Esophagus (tissue), 2 donors: ENCODE data around the gene APPL2. TPM values are rescaled to one million over a fixed set of nuclear protein-coding genes. Genes with fewer than 3 reads are reported as not detected.

ENCODE experiments used
- H3K27ac ChIP-seq, 2 donors: one replicate each; pipeline ENCODE4 v1.5.1; 2013; ENCODE audit warnings: low read depth in 2 of 2, mild to moderate bottlenecking in 2 of 2, inconsistent platforms in 1 of 2, low read length in 1 of 2, moderate library complexity in 1 of 2
- H3K27me3 ChIP-seq, 2 donors: one replicate each; pipeline ENCODE4 v1.6.1; 2013; ENCODE audit warnings: low read length in 2 of 2, control low read depth in 1 of 2, mild to moderate bottlenecking in 1 of 2; ENCODE audit not compliant: insufficient read depth in 2 of 2, control insufficient read depth in 1 of 2
- H3K36me3 ChIP-seq, 2 donors: one replicate each; pipeline ENCODE4 v1.6.1; 2013; ENCODE audit warnings: low read length in 1 of 2; ENCODE audit not compliant: control insufficient read depth in 2 of 2, insufficient read depth in 2 of 2
- H3K4me1 ChIP-seq, 2 donors: one replicate each; pipeline ENCODE4 v1.6.1; 2013; ENCODE audit warnings: low read length in 1 of 2; ENCODE audit not compliant: control insufficient read depth in 2 of 2, insufficient read depth in 2 of 2
- H3K4me3 ChIP-seq, 2 donors: one replicate each; pipeline ENCODE4 v1.5.1; 2013; ENCODE audit warnings: low read length in 2 of 2, mild to moderate bottlenecking in 2 of 2, low read depth in 1 of 2, moderate library complexity in 1 of 2
- H3K9me3 ChIP-seq, 2 donors: one replicate each; pipeline ENCODE4 v1.6.1; 2013; ENCODE audit warnings: mild to moderate bottlenecking in 2 of 2, low read depth in 1 of 2, low read length in 1 of 2, moderate library complexity in 1 of 2; ENCODE audit not compliant: control insufficient read depth in 2 of 2, insufficient read depth in 1 of 2
- WGBS, 2 donors: extraction: QIAGEN DNeasy Blood & Tissue Kit; methylation state at CpG; one replicate each; pipeline ENCODE4 v1.1.7; 2013; 5-methylcytosine and 5-hydroxymethylcytosine counted together
- polyA plus RNA-seq, 2 donors: library from polyadenylated mRNA; stranded (reverse); fragments of 200-250 nt; gene quantifications; one replicate each; pipeline ENCODE4 v1.2.3, GENCODE V29; 2013
- donor health status: healthy with polysubstance abuse.
- donor health status: Bipolar disorder and iron deficiency.

Gene APPL2
- polyA plus RNA-seq, 2 donors, result 15.0 to 16.3 TPM

GRCh38 chr12:105226219-105226618 lies 9.8 kb downstream of the APPL2 start:
- H3K4me3 ChIP-seq, result no peak overlapping the region
- H3K36me3 ChIP-seq, result peaks cover 3 to 17% of the 10 kb centered on the region in 2 donors
- H3K4me1 ChIP-seq, result peaks cover 0 to 5% of the 10 kb centered on the region in 2 donors
- H3K9me3 ChIP-seq, result no peaks in the 10 kb centered on the region
- no peaks in the 10 kb centered on the region for H3K27me3 ChIP-seq
- H3K27ac ChIP-seq, result no peak overlapping the region
- 45 to 53% methylated on average over 8 of the region's 8 CpGs for WGBS, 2 donors

DNA sequence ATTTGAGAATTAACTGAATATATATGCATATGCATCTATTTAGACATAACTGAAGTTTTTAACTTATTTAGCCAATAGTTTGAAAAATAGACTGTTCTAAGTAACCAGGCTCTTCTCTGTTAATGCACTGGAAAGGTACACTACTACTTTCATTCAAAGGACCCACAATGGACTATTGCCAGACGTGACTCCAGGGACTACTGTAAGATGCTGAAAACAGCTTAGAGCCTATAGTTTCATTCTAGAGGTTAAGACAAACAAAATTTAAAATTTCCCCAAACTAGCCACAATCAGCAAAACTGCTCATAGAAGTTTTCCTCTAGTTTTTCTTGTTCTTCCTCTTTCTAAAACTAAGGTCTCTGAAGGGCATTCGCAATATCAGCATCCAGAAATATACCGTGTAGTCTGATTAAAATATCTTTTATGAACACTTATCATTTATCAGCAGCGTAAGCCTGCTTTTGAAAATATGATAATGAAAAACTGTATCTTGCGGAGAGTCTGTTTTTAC lies 10.4 kb downstream of the APPL2 start:
- 75 to 80% methylated on average over 5 of the region's 5 CpGs for WGBS, 2 donors
- Histone ChIP-seq H3K27me3 (no peaks in the 10 kb centered on the region), H3K9me3 (no peaks in the 10 kb centered on the region), H3K4me3 (no peak overlapping the region), H3K27ac (no peak overlapping the region), H3K36me3 (peaks cover 3 to 17% of the 10 kb centered on the region in 2 donors), H3K4me1 (peaks cover 0 to 5% of the 10 kb centered on the region in 2 donors)

DNA sequence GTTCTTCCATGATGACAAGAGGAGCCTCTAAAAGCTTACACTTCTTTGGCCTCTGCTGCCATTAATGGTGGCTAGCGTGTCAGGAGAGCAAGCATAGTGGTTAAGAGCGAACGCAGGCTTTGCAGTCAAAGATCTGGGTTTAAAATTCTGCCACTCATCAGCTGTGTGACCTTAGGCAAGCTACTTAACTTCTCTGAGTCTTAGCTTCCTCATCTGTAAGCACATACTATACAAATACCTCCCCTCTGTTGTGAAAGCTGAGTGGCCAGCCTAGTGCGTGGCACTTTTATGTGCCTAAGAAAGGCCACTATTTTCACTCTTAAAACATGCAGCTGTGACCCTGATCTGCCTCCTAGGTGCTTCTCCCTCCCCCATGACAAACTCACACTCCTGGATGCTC lies 11.6 kb downstream of the APPL2 start:
- Histone ChIP-seq H3K36me3 (peaks cover 3 to 17% of the 10 kb centered on the region in 2 donors), H3K4me1 (peaks cover 0 to 5% of the 10 kb centered on the region in 2 donors), H3K27ac (no peak overlapping the region), H3K9me3 (no peaks in the 10 kb centered on the region), H3K27me3 (no peaks in the 10 kb centered on the region), H3K4me3 (no peak overlapping the region)
- WGBS, 2 donors, result 96% methylated on average over 4 of the region's 4 CpGs

- H3K4me1 ChIP-seq, result peaks cover 0 to 5% of the 10 kb centered on the region in 2 donors
- H3K9me3 ChIP-seq, result no peaks in the 10 kb centered on the region
- 70 to 94% methylated on average over 4 of the region's 4 CpGs for WGBS, 2 donors
- no peak overlapping the region for H3K4me3 ChIP-seq
- H3K36me3 ChIP-seq, result peaks cover 3 to 15% of the 10 kb centered on the region in 2 donors
- no peaks in the 10 kb centered on the region for H3K27me3 ChIP-seq
- H3K27ac ChIP-seq, result no peak overlapping the region
These were observed 12.1 kb downstream of the APPL2 start for GRCh38 chr12:105223884-105224283.

DNA sequence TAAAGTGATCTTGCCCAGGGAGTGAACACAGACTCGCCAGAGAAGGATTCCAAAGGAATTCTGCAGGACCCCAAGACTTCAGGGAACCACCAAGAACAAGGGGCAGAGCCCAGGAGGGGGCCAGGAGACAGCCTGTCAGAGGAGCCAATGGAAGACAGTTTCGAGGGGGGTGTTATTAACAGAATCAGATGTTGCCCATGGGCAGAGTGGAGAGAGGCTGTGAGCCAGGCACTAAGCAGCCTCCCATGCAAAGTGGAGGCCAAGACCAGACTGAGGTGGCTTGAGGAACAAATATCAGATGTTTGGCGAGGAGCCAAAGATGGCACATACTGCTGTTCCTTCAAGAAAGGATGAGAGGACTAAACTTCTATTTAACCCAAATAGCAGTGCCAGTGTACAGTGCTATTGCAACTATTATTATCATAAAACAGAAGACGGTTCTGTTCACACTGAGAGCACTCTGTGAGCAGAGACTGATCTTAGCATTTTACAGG lies 12.6 kb downstream of the APPL2 start:
- Histone ChIP-seq H3K27ac (no peak overlapping the region), H3K9me3 (no peaks in the 10 kb centered on the region), H3K36me3 (peaks cover 3 to 16% of the 10 kb centered on the region in 2 donors), H3K27me3 (no peaks in the 10 kb centered on the region), H3K4me3 (no peak overlapping the region), H3K4me1 (peaks cover 0 to 5% of the 10 kb centered on the region in 2 donors)
- 86% methylated on average over 4 of the region's 4 CpGs for WGBS, 2 donors

DNA sequence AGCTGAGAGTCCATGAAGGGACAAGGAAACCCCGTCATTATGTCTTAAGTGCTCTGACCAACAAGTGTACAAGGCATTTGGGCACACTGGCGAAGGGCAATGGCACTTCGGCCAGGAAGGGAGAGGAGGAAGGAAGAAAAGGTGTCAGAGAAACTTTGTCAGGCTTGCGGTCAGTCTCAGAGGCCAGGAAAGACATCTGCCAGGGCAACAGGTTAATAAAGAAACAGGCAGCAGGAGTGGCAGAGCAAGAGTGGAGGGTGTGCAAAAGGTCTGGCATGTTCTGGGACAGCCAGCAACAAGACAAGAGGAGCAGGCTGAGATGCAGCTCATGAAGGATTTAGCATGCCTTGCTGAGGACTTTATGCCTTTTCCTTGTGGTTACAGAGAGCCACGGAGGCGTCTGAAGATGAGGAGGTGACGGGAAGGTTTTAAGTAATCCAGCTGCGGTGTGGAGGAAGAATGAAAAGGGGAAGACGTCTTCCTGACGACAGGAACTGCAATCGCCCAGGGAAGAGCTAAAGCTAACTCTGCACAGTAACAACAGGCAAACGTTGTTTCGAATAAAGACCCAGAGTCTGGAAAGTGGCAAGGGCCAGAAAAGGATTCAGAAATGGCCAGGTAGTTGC lies 13.1 kb downstream of the APPL2 start:
- Histone ChIP-seq H3K36me3 (peaks cover 3 to 17% of the 10 kb centered on the region in 2 donors), H3K4me1 (peaks cover 0 to 5% of the 10 kb centered on the region in 2 donors), H3K9me3 (no peaks in the 10 kb centered on the region), H3K27me3 (no peaks in the 10 kb centered on the region), H3K4me3 (no peak overlapping the region), H3K27ac (no peak overlapping the region)
- WGBS, 2 donors, result 83 to 85% methylated on average over 13 of the region's 13 CpGs

DNA sequence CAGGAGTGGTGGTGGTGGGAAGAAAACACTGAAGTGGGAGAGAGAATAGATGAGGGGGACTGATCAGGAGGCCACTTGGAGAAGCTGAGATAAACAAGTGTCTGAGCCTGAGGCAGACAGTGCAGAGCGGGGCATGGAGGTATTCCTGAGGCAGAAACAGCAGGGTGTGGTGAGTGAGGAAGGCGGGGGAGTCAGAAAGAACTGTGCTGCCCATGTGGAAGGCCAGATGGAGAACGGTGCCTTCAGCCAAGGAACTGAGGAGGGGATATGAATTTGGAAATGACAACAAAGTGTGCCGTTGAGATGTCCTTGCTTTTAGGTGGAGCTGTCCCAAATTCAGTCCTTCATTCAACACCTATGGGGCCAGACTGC lies 13.7 kb downstream of the APPL2 start:
- Histone ChIP-seq H3K4me3 (no peak overlapping the region), H3K4me1 (peaks cover 0 to 5% of the 10 kb centered on the region in 2 donors), H3K27me3 (no peaks in the 10 kb centered on the region), H3K27ac (no peak overlapping the region), H3K36me3 (peaks cover 3 to 13% of the 10 kb centered on the region in 2 donors), H3K9me3 (no peaks in the 10 kb centered on the region)
- WGBS, 2 donors, result 67 to 75% methylated on average over 4 of the region's 4 CpGs

- no peaks in the 10 kb centered on the region for H3K9me3 ChIP-seq
- no peak overlapping the region for H3K4me3 ChIP-seq
- peaks cover 3 to 14% of the 10 kb centered on the region in 2 donors for H3K36me3 ChIP-seq
- 80 to 89% methylated on average over 19 of the region's 19 CpGs for WGBS, 2 donors
- no peaks in the 10 kb centered on the region for H3K27me3 ChIP-seq
- H3K4me1 ChIP-seq, result peaks cover 0 to 5% of the 10 kb centered on the region in 2 donors
- H3K27ac ChIP-seq, result no peak overlapping the region
These were observed 14.2 kb downstream of the APPL2 start for GRCh38 chr12:105221583-105222283.

DNA sequence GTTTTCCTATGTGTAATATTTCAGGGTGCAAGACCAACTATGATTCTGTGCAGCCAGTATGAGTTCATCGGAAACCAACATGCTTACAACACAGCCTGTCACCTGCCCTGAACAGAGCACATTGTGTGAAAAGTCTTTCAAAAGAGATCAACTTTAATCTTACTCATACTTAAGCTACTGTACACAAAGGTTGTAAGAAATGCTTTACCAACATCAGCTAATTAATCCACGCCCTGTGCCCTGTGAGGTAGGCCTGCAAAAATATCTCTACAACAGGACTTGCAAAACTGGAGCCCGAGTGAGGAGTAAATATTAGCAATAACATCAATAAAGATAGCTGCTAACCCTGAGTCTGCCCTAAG lies 15.1 kb downstream of the APPL2 start:
- H3K4me1 ChIP-seq, result peaks cover 0 to 5% of the 10 kb centered on the region in 2 donors
- no peaks in the 10 kb centered on the region for H3K27me3 ChIP-seq
- H3K27ac ChIP-seq, result peak overlapping the region in 1 of 2 donors; percentile 37
- no peaks in the 10 kb centered on the region for H3K9me3 ChIP-seq
- no peak overlapping the region for H3K4me3 ChIP-seq
- H3K36me3 ChIP-seq, result peaks cover 3 to 15% of the 10 kb centered on the region in 2 donors
- 58 to 63% methylated on average over 3 of the region's 3 CpGs for WGBS, 2 donors
